Endothelial cell of umbilical vein (primary cell): ENCODE data around the gene PTPN13. TPM values are rescaled to one million over a fixed set of nuclear protein-coding genes. Genes with fewer than 3 reads are reported as not detected.

Experiments used
- BruUV-seq: library from RNA; stranded (reverse); fragments of 400-500 nt; replicated peaks from 2 replicates; lab custom pipeline; 2021; lab: Mats Ljungman, UMichigan
- CTCF ChIA-PET: fragments of 300-600, 350-600 bp; sonication (Branson Sonifier 250); formaldehyde crosslinking; loops from one replicate; lab custom pipeline; 2021; ENCODE audit warnings: antibody characterized with exemption, inconsistent platforms; lab: Charles Lee
- POLR2A ChIA-PET: fragments of 300-600, 350-600 bp; sonication (Branson Sonifier 250); formaldehyde crosslinking; loops from one replicate; lab custom pipeline; 2021; ENCODE audit warnings: antibody characterized with exemption, inconsistent platforms; lab: Charles Lee
- DNase-seq: peaks from one replicate; pipeline ENCODE4 v3.0.0-alpha.2; 2011; ENCODE audit warnings: low read depth, low spot score
- FAIRE-seq: peaks from 2 replicates; lab custom pipeline; 2011; peaks lifted over from hg19 to GRCh38; lab: Jason Lieb, UNC
- H2AFZ ChIP-seq: 2 replicates; pipeline ENCODE4 v1.6.0; 2012; ENCODE audit warnings: low read depth, low read length, control low read depth, inconsistent platforms
- H3K27ac ChIP-seq: 2 replicates; pipeline ENCODE4 v1.5.1; 2011; ENCODE audit warnings: low read depth, mild to moderate bottlenecking, control low read depth, low read length, moderate library complexity; ENCODE audit not compliant: insufficient read depth
- H3K27me3 ChIP-seq, 2 experiments: 2 replicates each; pipeline versions ENCODE4 v1.6.0 to v1.6.1; 2011; ENCODE audit warnings: low read length in 2 of 2, mixed read lengths in 1 of 2; ENCODE audit not compliant: control insufficient read depth in 2 of 2, insufficient read depth in 2 of 2
- H3K36me3 ChIP-seq, 2 experiments: 2 replicates in 1 of 2; 3 replicates in 1 of 2; pipeline ENCODE4 v1.5.1; 2011; ENCODE audit warnings: low read length in 2 of 2, mild to moderate bottlenecking in 1 of 2, moderate library complexity in 1 of 2; ENCODE audit not compliant: control insufficient read depth in 2 of 2, insufficient read depth in 2 of 2; ENCODE audit errors: extremely low read depth in 1 of 2
- H3K4me1 ChIP-seq: 3 replicates; pipeline ENCODE4 v1.5.1; 2011; ENCODE audit warnings: mild to moderate bottlenecking, low read length; ENCODE audit not compliant: control insufficient read depth, insufficient read depth; ENCODE audit errors: extremely low read depth
- H3K4me2 ChIP-seq: 2 replicates; pipeline ENCODE4 v1.6.1; 2011; ENCODE audit warnings: low read length, control low read depth, mixed read lengths; ENCODE audit not compliant: insufficient read depth
- H3K4me3 ChIP-seq, 3 experiments: fragments of 200-600 bp in 1 of 3; sonication (generic), shearing (Covaris generic) in 1 of 3; replicated peaks in 1 of 3; 2 replicates each; pipeline ENCODE4 v1.5.1; 2011 to 2016; ENCODE audit warnings: control low read depth in 3 of 3, low read length in 3 of 3, mild to moderate bottlenecking in 2 of 3, inconsistent platforms in 1 of 3, low read depth in 1 of 3, moderate library complexity in 1 of 3; ENCODE audit not compliant: insufficient read depth in 1 of 3
- H3K79me2 ChIP-seq: 2 replicates; pipeline ENCODE4 v1.6.0; 2012; ENCODE audit warnings: low read length, inconsistent platforms; ENCODE audit not compliant: control insufficient read depth, insufficient read depth
- H3K9ac ChIP-seq: replicated peaks from 2 replicates; pipeline ENCODE3; 2011; ENCODE audit warnings: low read length, control low read depth; ENCODE audit not compliant: insufficient read depth; ENCODE audit errors: extremely low read depth
- H3K9me1 ChIP-seq: replicated peaks from 3 replicates; pipeline ENCODE4 v1.6.0; 2011; ENCODE audit warnings: mild to moderate bottlenecking, low read length; ENCODE audit not compliant: control insufficient read depth, insufficient read depth; ENCODE audit errors: extremely low read depth
- H3K9me3 ChIP-seq: replicated peaks from 2 replicates; pipeline ENCODE4 v1.5.1; 2012; ENCODE audit warnings: low read length, inconsistent platforms; ENCODE audit not compliant: control insufficient read depth, insufficient read depth
- H4K20me1 ChIP-seq: replicated peaks from 2 replicates; pipeline ENCODE3; 2011; ENCODE audit warnings: mild to moderate bottlenecking, low read length; ENCODE audit not compliant: control insufficient read depth, insufficient read depth; ENCODE audit errors: extremely low read depth
- CTCF ChIP-seq, 2 donors: IDR thresholded peaks; 1 replicate in 1 of 2; 2 replicates in 1 of 2; pipeline ENCODE4 v1.5.1; 2011; ENCODE audit warnings: low read length in 2 of 2, mild to moderate bottlenecking in 2 of 2, moderate library complexity in 2 of 2, control low read depth in 1 of 2, inconsistent platforms in 1 of 2, low read depth in 1 of 2; ENCODE audit not compliant: insufficient read depth in 1 of 2; ENCODE audit errors: extremely low read depth in 1 of 2
- EZH2 ChIP-seq: IDR thresholded peaks from 2 replicates; pipeline ENCODE4 v1.6.1; 2012; ENCODE audit warnings: borderline replicate concordance, low read depth, mild to moderate bottlenecking, moderate library complexity, low read length, inconsistent platforms; ENCODE audit not compliant: severe bottlenecking
- FOS ChIP-seq: IDR thresholded peaks from 2 replicates; pipeline ENCODE4 v1.6.1; 2011; ENCODE audit warnings: mild to moderate bottlenecking, low read length, moderate library complexity, borderline replicate concordance; ENCODE audit not compliant: insufficient read depth
- GATA2 ChIP-seq: IDR thresholded peaks from 2 replicates; pipeline ENCODE4 v1.7.0; 2011; ENCODE audit warnings: low read depth, mild to moderate bottlenecking, moderate library complexity, mixed read lengths, low read length; ENCODE audit not compliant: insufficient read length, insufficient read depth
- JUN ChIP-seq: IDR thresholded peaks from 2 replicates; pipeline ENCODE4 v1.6.1; 2011; ENCODE audit warnings: borderline replicate concordance, low read depth; ENCODE audit not compliant: insufficient read length, insufficient read depth
- MAX ChIP-seq: IDR thresholded peaks from 2 replicates; pipeline ENCODE4 v1.6.1; 2011; ENCODE audit not compliant: insufficient read depth, insufficient read length
- MYC ChIP-seq: IDR thresholded peaks from one replicate; pipeline ENCODE4 v1.6.1; 2011; ENCODE audit warnings: mild to moderate bottlenecking, low read depth, low read length
- POLR2A ChIP-seq: IDR thresholded peaks from 2 replicates; pipeline ENCODE4 v1.6.1; 2012; ENCODE audit warnings: low read depth, mild to moderate bottlenecking, control low read depth, low read length
- POLR2AphosphoS5 ChIP-seq: IDR thresholded peaks from 2 replicates; pipeline ENCODE4 v1.6.1; 2012; ENCODE audit warnings: low read depth, mild to moderate bottlenecking, control low read depth, low read length, moderate library complexity; ENCODE audit not compliant: insufficient read depth
- dilution Hi-C: fragments of 300-500 bp; cut with MboI; formaldehyde crosslinking; loops from one replicate; pipeline ENCODE4 v1.15.0; 2019; ENCODE audit warnings: low sequenced_read_pairs; ENCODE audit not compliant: extremely low pct_ligation_motif_present
- intact Hi-C: fragments of 100-400 bp; cut with micrococcal nuclease; formaldehyde crosslinking; loops from one replicate; pipeline ENCODE4 v1.10.0; 2022
- polyA plus RNA-seq, 4 experiments: library from polyadenylated mRNA; depleted of rRNA in 3 of 4; stranded (reverse) in 3 of 4; unstranded in 1 of 4; fragments of >200 nt; gene quantifications; 2 replicates each; pipeline versions ENCODE4 v1.2.1 to v1.2.3, GENCODE V29; 2011 to 2012; ENCODE audit warnings: missing spikeins in 1 of 4
- total RNA-seq: library from RNA; stranded (reverse); gene quantifications from 2 replicates; pipeline ENCODE4 v1.2.3, GENCODE V29; 2021

PTPN13 gene
- total and polyA plus RNA-seq, 2 donors (not counting 3 experiments of a cell fraction or from before 2014, with no cell fraction given), result 0.69 to 2.9 TPM

- dilution Hi-C loops, result no loop called here
- POLR2A ChIA-PET, result no interaction called here
- H3K9ac ChIP-seq, result no peak overlapping the region
- intact Hi-C loops, result no loop called here
- H3K9me3 ChIP-seq, result no peaks in the 10 kb centered on the region
- H4K20me1 ChIP-seq, result no peaks in the 10 kb centered on the region
- H3K4me2 ChIP-seq, result no peak overlapping the region
- H3K9me1 ChIP-seq, result no peaks in the 10 kb centered on the region
- FAIRE-seq, result no peak
- CTCF ChIA-PET, result no interaction called here
- no TSS peak for BruUV-seq
- TF ChIP-seq FOS (no peak), MYC (no peak), JUN (no peak), GATA2 (no peak), POLR2AphosphoS5 (no peak), POLR2A (no peak), CTCF (IDR thresholded peaks at IDR 0.05; ENCODE audit: extremely low read depth in 1 of 2, insufficient read depth in 1 of 2, low read depth in 1 of 2, low read length in 2 of 2) (no peak), MAX (no peak), EZH2 (no peak)
- no peaks in the 10 kb centered on the region for H3K79me2 ChIP-seq
- H3K36me3 ChIP-seq, result no peaks in the 10 kb centered on the region
- H3K4me1 ChIP-seq, result no peaks in the 10 kb centered on the region
- no peaks in the 10 kb centered on the region for H3K27me3 ChIP-seq
- DNase-seq, result no peak
- no peak overlapping the region for H2AFZ ChIP-seq
- H3K4me3 ChIP-seq, result no peak overlapping the region
- H3K27ac ChIP-seq, result no peak overlapping the region
Observed at GRCh38 chr4:86627462-86628135, 33.5 kb downstream of the PTPN13 start.
